HG03575 (cell line): Measurements from ENCODE around the gene CSH1.
"Not testable (repeated sequence)": the region's sequence is repeated elsewhere in the genome, so short reads cannot be mapped to it uniquely, and the experiment has no call there.

ENCODE experiments used
- ATAC-seq: cut with Tn5 transposase; IDR thresholded peaks from one replicate; pipeline ENCODE4 v1.9.1; 2021; ENCODE audit not compliant: unreplicated experiment, insufficient number of reproducible peaks, low FRiP score; ENCODE audit errors: extremely low read depth

Gene CSH1

DNA sequence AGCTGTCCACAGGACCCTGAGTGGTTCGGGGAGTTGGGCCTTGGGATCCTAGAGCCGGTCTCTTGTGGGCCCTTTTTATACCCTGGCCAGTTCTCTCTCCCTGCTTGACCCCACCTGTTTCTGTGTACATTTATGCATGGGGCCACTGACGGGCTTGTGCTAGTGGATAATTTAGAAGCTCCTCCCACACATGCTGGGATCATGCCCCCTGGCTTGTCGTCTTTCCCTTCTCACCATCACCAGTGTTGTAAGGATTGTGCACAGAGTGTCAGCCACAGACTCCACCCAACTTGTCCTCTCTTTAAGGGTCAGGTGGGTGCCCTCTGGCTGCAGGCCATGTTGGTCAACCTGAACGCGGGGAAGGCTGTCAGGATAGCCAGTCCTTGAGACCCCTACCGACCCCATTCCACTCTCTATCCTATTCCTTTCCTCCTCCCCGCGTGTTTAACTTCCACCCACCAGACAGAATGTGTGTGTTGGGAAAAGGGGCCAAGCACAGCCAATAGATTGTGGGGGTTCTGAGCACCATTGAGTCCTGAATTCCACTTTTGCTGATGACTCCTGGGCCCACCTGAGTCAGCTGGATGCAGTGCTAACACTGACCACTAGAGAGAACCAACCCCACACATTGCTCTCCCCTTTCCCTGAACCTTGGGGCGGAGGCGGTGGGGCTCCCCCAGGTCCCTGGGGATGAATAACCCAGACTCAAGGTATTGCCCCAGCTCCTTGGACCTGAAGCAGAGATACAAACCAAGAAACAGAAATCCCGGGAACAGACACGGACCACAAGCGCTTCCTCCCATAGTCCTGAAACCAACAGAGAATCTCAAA, at the start of gene CSH1:
TSS of gene CSH1 (minus strand) at position 51 of the 831 bp plus-strand sequence. CDS start 63 bp downstream, outside the sequence.
- ATAC-seq: not testable (repeated sequence)

DNA sequence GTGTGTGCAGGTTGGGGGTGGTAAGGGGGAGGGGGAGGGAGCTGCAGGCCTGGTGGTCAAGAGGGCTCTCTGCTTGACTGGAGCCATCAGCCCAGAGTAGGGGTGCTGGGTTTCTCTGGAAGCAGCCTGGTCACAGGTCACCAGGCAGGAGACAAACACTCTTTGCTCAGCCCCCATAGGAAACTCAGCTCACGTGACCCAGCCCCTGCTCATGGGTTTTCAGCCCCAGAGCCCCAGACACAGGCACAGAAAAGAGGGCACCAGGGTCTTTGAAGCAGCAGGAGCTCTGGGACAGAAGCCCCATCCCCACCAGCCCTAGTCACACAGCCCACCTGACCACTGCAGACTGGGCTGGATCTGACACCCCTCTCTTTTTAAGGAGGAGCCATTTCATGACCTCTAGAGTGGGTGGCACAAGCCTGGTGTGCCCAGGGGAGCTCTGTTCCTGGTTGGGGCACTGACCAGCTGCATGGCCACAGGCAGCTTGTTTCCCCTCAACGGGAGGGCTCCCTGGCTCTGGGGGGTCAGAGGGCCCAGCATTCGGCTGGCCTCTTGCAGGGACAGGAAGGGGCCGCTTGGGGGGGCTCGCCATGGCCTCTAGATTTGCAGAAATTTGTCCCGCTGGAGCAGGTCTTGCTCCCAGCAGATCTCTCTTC, 49.5 kb upstream of the CSH1 start:
- ATAC-seq: no peak

DNA sequence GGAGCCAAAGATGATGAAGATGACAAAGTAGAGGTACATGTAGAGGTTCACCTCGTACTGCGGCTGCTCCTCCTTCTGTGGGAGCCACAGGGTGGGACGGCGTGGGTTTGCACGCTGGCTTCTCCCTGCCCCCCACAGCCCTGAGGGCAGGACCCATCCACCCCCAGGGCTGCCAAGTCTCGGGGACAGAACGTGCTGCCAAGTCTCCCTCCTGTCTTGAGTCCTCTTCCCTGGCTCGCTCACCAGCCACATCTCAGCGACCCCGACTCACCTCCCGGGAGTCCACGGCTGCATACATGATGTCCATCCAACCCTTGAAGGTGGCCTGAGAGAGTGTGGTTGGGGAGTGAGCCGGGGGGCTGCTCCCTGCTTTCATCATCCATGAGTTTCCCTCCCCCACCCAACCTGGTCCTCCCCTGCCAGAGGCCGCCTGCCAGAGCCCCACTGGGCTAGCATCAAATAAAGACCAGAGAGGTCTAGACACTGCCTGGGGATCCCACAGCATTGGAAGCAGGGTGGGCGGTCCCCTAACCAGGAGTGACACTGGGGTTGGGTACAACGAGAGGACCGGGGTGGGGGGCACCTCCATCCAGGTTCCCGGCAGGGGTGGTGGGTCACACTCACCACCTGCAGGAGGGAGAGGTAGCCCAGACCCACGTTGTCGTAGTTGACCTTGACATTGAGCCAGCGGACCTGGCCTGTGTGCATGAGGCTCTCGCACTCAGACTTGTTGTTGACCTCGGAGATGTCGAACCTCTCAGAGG, 48.5 kb upstream of the CSH1 start:
- no peak for ATAC-seq

DNA sequence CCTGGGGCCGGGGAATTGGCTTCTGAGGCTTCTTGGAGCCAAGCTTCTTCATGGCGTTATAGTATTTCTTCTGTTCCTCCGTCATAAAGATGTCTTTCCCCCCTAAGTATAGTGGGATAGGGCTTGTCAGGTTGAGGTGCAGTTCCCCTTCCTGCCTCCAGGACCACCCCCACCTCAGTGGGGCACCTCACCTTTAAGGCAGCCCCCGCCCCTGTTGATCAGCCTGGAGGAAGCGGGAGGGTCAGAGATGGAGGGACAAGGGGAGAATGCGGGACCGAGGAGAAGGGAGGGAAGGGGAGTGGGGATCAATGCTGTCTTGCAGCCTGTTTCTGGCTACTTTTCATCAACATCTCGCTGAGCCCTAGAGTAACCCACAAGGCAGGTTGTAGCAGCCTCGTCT, 47.4 kb upstream of the CSH1 start:
- ATAC-seq: no peak

DNA sequence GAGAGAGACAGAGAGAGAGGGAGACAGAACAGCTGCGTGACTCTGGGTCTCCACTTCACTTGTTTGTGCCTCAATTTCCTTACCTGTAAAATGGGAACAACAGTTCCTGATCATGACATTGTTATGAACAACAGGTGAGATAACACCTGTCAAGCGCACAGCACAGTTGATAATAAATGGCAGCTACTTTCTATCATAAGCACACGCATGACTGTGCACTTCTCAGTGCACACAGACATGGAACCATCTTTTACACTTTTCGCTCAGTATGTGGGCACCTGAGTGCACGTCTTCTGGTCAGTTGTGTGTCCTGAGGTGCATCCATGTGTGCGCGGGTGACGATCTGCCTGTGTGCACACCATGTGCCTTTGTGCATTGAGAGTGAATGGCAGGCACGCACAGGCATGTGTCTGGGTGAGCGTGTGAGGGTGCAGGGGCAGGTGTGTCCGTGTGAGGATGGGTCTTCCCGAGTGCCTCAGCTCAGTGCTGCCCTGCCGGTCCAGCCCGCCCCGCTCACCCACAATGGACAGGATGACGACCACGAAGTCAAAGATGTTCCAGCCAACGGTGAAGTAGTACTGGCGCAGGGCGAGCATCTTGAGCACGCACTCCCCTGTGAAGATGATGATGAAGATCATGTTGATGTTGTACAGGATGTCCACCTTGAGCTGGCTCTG, 46.1 kb upstream of the CSH1 start:
- ATAC-seq: no peak

DNA sequence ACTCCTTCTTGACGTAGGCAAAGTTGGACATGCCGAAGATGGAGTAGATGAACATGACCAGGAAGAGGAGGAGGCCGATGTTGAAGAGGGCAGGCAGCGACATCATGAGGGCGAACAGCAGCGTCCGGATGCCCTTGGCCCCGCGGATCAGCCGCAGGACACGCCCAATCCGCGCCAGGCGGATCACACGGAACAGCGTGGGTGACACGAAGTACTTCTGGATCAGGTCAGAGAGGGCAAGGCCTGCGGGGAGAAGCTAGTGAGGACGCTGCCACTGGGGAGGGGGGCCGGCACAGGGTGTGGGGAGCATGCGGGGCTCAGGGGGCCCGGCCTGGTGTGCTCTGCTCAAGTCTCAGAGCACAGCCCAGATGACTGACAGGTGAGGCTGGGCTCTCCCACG, 45.4 kb upstream of the CSH1 start:
- no peak for ATAC-seq

DNA sequence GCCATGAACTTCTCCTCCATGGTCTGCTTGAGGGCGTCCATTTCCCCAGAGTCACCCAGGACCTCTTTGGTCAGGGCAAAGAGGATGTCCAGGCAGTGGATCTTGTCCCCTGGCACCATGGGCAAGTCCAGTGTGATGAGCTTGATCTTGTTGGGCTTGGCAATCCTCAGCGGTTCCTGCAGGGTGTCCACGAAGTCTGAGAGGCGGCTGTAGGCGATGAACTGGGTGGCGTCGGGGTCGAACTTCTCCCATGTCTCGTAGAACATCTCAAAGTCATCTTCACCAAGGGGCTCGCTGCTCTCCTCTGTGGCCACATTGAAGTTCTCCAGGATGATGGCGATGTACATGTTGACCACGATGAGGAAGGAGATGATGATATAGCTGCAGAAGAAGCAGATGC, 44.8 kb upstream of the CSH1 start:
- no peak for ATAC-seq

DNA sequence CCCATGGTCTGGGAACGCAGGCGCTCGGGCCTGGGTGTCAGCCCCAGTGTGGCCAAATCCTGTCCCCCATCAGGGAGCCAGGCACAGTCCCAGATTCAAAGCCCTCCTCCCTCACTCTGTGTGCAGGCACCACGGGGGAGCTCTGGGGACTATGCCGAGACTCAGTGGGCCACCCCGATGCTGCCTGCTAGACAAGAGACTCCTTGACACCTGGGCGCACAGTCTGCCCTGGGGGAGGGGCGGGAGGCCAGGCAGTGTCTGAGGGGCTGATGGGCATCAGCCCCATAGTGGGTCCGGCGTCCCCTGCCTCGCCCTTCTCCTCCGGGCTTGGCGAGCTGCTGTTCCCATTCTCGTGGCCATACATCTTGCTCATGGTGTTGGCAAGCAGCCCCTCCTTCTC, 44.2 kb upstream of the CSH1 start:
- no peak for ATAC-seq

DNA sequence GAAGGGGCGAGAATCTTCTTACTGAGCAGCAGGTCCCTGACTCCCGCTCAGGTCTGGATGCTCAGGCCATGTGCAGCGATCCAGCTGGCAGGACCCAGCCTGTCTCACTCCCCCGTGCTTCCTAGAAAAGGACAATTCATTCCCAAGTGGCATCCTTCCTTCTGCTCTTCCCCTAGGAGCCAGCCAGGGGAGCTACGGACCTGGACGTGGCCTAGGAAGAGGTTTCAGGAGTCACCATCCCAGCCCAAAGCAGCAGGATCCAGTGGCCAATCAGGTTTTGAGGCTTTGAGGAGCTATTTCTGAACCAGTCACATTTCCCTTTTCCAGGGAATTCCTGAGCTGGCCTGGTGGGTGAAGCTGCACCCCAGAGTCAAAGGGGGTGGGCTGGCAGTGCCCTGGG, 43.5 kb upstream of the CSH1 start:
- no peak for ATAC-seq

DNA sequence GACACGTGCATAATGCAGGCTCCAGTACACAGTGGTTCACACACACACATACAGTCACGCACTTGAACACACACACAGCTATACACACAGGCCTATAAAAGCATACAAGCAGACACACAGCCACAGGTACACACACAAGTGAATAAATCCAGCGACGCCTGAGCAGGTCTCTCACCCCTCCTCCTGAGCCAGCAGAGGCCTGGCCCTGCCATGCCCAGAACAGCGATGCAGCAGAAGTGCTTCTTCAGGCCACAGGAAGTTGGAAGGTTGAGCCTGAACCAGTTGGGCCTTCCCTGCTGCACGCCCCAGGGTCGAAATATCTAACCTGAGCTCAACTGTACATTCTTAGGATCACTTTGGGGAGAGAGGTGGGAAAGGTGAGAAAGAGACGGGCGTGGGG, 43.0 kb upstream of the CSH1 start:
- ATAC-seq: no peak

DNA sequence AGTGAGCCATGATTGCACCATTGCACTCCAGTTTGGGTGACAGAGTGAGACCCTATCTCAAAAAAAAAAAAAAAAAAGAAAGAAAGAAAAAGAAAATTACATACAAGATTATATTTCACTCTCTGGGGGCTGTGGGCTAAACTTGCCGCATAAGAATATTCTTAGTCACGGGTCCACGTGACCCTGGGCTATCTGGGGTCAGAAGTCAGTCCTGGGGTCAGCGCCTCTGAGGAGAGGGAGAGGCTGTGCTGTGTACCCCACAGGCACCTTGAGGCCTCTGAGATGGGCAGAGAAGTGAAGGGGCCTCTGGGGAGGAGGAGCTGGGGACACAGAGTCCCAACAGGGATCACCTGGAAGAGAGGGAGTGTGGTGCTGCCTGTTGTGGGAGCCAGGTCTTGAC, 41.5 kb upstream of the CSH1 start:
- ATAC-seq: no peak

DNA sequence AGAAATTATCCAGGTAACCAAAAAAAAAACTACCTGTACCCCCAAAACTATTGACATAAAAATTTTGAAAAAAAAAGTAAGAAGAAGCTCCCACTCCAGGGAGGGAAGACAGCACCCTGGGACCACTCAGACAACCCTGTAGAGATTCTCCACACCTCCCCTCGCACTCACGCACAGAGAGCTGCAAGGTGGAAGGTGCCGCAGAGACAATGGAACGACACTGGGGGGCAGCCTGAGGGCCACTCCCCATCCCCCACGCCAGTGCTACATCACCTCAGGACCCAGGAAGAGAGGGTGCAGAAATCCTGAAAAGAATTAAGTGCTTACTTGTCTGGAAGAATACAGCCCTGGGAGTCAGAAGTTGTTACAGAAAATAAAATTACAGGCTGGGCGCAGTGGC, 40.9 kb upstream of the CSH1 start:
- no peak for ATAC-seq

DNA sequence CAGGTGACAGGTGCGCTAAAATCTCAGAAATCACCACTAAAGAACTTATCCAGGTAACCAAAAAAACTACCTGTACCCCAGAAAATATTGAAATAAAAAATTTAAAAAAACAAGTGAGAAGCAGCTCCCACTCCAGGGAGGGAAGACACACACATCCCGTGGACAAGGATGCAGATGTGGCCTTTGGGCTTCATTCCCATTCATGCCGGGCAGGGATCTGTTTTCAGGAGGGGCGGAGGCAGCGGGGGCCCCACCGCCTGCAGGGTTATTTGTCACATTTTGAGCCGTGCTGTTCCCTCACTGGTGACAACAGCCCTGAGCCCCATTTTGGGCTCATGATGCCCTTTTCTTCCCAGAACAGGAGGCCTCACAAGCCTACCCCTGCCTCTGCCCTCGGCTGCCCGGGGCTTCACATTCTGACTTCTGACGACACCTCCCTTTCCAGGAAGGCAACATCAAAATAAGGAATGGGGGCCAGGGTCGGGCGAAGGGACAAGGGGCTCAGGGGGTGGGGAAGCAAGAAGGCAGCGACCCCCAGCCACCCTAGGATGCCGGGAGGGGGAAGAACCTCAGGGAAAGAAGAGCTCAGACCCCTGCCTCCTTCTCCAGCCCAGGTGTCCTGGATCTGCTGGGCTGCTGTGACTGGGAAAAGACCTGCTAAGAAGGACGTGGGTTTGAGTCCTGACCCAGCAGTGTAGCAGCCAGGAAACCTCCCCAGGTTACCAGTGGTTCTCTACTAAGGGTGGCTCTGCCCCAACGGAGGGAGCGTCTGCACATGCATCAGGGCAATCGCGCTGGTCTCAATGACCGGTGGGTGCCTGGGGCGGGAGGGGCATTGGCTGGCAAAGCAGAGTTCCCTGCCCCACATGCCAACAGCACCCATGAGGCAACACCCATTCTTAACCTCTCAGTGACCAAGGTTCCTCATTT, 38.1 kb upstream of the CSH1 start:
- ATAC-seq: no peak

DNA sequence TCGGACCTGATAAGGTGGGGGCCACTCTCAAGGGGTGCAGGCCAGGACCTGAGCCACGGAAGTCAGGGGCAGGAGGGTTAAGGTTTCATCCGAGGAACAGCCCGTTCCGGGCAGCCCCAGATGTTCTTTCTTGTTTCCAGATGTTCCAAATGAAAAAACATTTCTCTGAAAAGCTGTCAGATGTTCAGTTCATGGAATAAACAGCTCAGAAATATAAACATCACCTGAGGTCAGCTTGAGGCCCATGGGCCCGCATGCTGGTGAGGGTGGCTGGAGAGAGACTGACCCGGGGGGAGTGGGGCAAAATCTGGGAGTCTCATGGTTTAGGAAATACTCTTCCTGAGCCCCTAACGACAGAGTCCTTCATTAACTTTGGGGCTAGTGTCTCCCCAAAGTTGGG, 37.2 kb upstream of the CSH1 start:
- no peak for ATAC-seq

DNA sequence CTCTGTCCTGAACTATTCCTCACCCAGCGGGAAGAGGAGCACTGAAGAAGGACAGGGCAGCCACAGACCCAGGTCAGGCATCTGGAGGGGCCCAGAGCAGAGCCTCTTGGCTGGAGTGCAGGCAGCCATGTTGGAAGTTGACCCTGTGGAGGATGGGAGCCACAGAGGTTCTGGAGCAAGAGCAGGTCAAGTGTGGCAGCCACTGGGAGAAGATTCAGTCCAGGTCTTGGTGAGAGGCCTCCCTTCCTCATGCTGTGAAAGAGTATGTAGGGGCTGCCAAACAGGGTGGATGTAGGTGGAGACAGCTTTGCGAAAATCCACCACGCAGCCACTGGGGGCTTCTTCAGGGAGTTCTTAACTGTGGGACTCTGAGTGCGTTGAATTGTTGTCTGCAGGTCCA, 36.3 kb upstream of the CSH1 start:
- no peak for ATAC-seq

DNA sequence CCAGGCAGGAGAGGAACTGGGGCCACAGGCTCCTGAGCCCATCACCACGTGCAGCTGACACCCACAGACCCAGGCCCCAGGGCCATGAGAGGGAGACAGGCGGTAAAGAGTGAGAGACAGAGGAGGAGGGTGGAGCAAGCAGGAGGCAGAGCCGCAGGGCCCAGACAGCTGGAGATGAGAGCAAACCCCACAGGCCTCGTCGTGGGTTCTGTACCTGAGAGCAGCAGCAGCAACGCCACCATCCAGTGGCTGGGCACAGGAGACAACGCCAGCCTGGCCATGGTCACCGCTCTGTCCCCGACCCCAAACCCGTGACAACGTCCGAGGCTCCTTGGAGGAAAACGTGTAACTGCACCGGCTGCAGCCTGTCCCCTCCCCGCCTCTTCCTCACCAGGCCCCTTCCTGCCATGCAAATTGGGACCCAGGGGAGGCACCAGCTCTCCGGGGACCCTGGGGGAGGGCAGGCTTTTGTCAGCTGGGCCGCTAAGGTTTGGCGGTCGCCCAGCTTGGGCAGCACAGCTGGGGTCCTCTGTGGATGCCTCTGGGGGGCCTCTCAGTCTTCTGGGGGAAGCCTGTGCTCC, 35.7 kb upstream of the CSH1 start, which contains the start of gene CD79B:
TSS of gene CD79B (minus strand) at position 351 of the 581 bp plus-strand sequence. CDS start at position 281, 70 bp downstream.
- ATAC-seq: no peak

DNA sequence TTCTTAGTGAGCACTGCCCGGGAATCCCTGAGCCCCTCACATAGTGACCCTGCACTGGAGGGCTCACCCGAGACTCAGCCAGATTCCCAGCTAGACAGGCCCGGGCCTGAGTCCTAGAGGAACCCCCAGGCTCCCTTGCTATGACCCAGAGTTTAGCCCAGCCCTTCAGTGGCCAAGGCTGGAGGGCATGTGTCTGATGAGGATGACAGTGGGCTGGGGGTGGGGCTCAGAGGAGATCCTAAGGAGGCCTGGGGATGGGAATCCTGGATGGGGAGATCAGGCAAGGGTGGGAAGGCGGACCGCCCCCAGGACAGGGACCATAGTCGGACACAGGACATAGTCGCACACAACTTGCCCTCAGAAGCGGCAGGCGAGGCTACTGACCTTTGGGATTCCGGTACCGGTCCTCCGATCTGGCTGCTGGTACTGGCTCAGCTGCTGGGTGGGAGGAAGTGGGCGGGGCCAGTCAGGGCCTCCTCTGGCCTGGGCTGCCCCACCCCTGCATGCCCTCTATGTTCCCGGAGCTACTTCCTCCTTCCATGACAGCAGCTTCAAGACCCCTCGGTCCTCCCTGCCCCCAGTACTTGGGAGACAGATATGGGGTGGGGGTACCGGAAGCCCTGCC, 34.7 kb upstream of the CSH1 start:
- no peak for ATAC-seq
